Measurements from ENCODE around the gene XYLT1.
A peak's percentile ranks its signal among the peaks of the same experiment; 100 is the strongest.

The XYLT1 gene

GRCh38 chr16:17457997-17458396 is 12.8 kb downstream of the XYLT1 start:
- no peak for DNase-seq

GRCh38 chr16:17457513-17457912 is 13.2 kb downstream of the XYLT1 start:
- no peak for DNase-seq

- DNase-seq: no peak
These were observed 16.5 kb downstream of the XYLT1 start for GRCh38 chr16:17454162-17454730.

- DNase-seq: no peak
These were observed 17.3 kb downstream of the XYLT1 start for GRCh38 chr16:17453364-17454038.

- DNase-seq: no peak
These were observed 17.8 kb downstream of the XYLT1 start for GRCh38 chr16:17452922-17453321.

- no peak for DNase-seq
These were observed 18.9 kb downstream of the XYLT1 start for GRCh38 chr16:17451843-17452242.

GRCh38 chr16:17450291-17450690 is 20.5 kb downstream of the XYLT1 start:
- no peak for DNase-seq

- peak; percentile 62 for DNase-seq
These were observed 21.8 kb downstream of the XYLT1 start for GRCh38 chr16:17448640-17449638.

GRCh38 chr16:17447101-17447569 is 23.6 kb downstream of the XYLT1 start:
- no peak for DNase-seq

- DNase-seq: no peak
These were observed 24.1 kb downstream of the XYLT1 start for GRCh38 chr16:17446661-17447060.

- DNase-seq: no peak
These were observed 25.3 kb downstream of the XYLT1 start for GRCh38 chr16:17445421-17445820.

GRCh38 chr16:17444658-17445057 is 26.1 kb downstream of the XYLT1 start:
- no peak for DNase-seq

- DNase-seq: no peak
These were observed 30.6 kb downstream of the XYLT1 start for GRCh38 chr16:17440131-17440530.

- DNase-seq: no peak
These were observed 31.2 kb downstream of the XYLT1 start for GRCh38 chr16:17439580-17439979.

- no peak for DNase-seq
These were observed 32.8 kb downstream of the XYLT1 start for GRCh38 chr16:17437981-17438380.

- DNase-seq: no peak
These were observed 33.5 kb downstream of the XYLT1 start for GRCh38 chr16:17437127-17437720.

- no peak for DNase-seq
These were observed 35.4 kb downstream of the XYLT1 start for GRCh38 chr16:17435318-17435717.

- no peak for DNase-seq
These were observed 36.9 kb downstream of the XYLT1 start for GRCh38 chr16:17433577-17434451.

GRCh38 chr16:17432901-17433576 is 37.7 kb downstream of the XYLT1 start:
- no peak for DNase-seq

- DNase-seq: no peak
These were observed 38.7 kb downstream of the XYLT1 start for GRCh38 chr16:17431968-17432625.

- no peak for DNase-seq
These were observed 39.7 kb downstream of the XYLT1 start for GRCh38 chr16:17431012-17431411.
